MV-4-11 (cell line): ENCODE measurements around the gene ADAM12.

Experiments
- DNase-seq: peaks from one replicate; lab custom pipeline; 2025; lab: John Stamatoyannopoulos, UW

ADAM12 gene

GRCh38 chr10:126143117-126143516 lies 245.2 kb downstream of the ADAM12 start:
- DNase-seq = no peak

- no peak for DNase-seq
Measured at GRCh38 chr10:126140746-126141273, 247.5 kb downstream of the ADAM12 start.

- DNase-seq = no peak
Measured at GRCh38 chr10:126137562-126138221, 250.6 kb downstream of the ADAM12 start.

GRCh38 chr10:126135941-126136595 lies 252.2 kb downstream of the ADAM12 start:
- DNase-seq = peak; percentile 83

GRCh38 chr10:126135177-126135576 lies 253.1 kb downstream of the ADAM12 start:
- peak; percentile 4 for DNase-seq

- no peak for DNase-seq
Measured at GRCh38 chr10:126133906-126134656, 254.2 kb downstream of the ADAM12 start.

- no peak for DNase-seq
Measured at GRCh38 chr10:126133082-126133620, 255.1 kb downstream of the ADAM12 start.

GRCh38 chr10:126131341-126131740 lies 256.9 kb downstream of the ADAM12 start:
- DNase-seq = no peak

- DNase-seq = no peak
Measured at GRCh38 chr10:126130271-126130710, 258.0 kb downstream of the ADAM12 start.

GRCh38 chr10:126129026-126129425 lies 259.3 kb downstream of the ADAM12 start:
- DNase-seq = no peak

GRCh38 chr10:126128581-126128980 lies 259.7 kb downstream of the ADAM12 start:
- DNase-seq = no peak

- no peak for DNase-seq
Measured at GRCh38 chr10:126127481-126128029, 260.7 kb downstream of the ADAM12 start.

GRCh38 chr10:126126866-126127265 lies 261.4 kb downstream of the ADAM12 start:
- DNase-seq = no peak

- DNase-seq = no peak
Measured at GRCh38 chr10:126126023-126126422, 262.3 kb downstream of the ADAM12 start.

- peak; percentile 88 for DNase-seq
Measured at GRCh38 chr10:126124668-126125349, 263.5 kb downstream of the ADAM12 start.

GRCh38 chr10:126124046-126124445 lies 264.2 kb downstream of the ADAM12 start:
- no peak for DNase-seq

- DNase-seq = no peak
Measured at GRCh38 chr10:126123466-126123865, 264.8 kb downstream of the ADAM12 start.

- DNase-seq = no peak
Measured at GRCh38 chr10:126122881-126123280, 265.4 kb downstream of the ADAM12 start.

- peak; percentile 24 for DNase-seq
Measured at GRCh38 chr10:126119599-126119998, 268.7 kb downstream of the ADAM12 start.

GRCh38 chr10:126118476-126118875 lies 269.8 kb downstream of the ADAM12 start:
- no peak for DNase-seq

- DNase-seq = no peak
Measured at GRCh38 chr10:126117196-126117595, 271.1 kb downstream of the ADAM12 start.
